Stomach smooth muscle (tissue), 2 donors: ENCODE measurements around the gene PLA2G4F.

ENCODE experiments used
- H3K27ac ChIP-seq: one replicate; pipeline ENCODE4 v1.7.0; 2013; ENCODE audit warnings: mild to moderate bottlenecking, low read length, inconsistent platforms
- H3K27me3 ChIP-seq, 2 donors: one replicate each; pipeline ENCODE4 v1.7.0; 2013; ENCODE audit warnings: low read length in 2 of 2; ENCODE audit not compliant: insufficient read depth in 2 of 2, control insufficient read depth in 1 of 2
- H3K36me3 ChIP-seq, 2 donors: one replicate each; pipeline ENCODE4 v1.7.0; 2013; ENCODE audit warnings: low read length in 2 of 2; ENCODE audit not compliant: control insufficient read depth in 2 of 2, insufficient read depth in 2 of 2
- H3K4me1 ChIP-seq: one replicate; pipeline ENCODE4 v1.7.0; 2013; ENCODE audit warnings: low read length; ENCODE audit not compliant: control insufficient read depth, insufficient read depth
- H3K4me3 ChIP-seq, 2 donors: one replicate each; pipeline ENCODE4 v1.7.0; 2013; ENCODE audit warnings: low read length in 2 of 2
- H3K9ac ChIP-seq, 2 donors: one replicate each; pipeline ENCODE4 v1.7.0; 2013; ENCODE audit warnings: low read length in 2 of 2, mild to moderate bottlenecking in 1 of 2
- H3K9me3 ChIP-seq, 2 donors: one replicate each; pipeline ENCODE4 v1.7.0; 2013; ENCODE audit warnings: low read length in 2 of 2; ENCODE audit not compliant: control insufficient read depth in 2 of 2
- donor health status: healthy.
- donor health status: Pancreatic carcinoma.

Gene PLA2G4F

GRCh38 chr15:42108806-42109205, 47.6 kb downstream of the PLA2G4F start:
- Histone ChIP-seq H3K27ac (no peak overlapping the region), H3K9me3 (no peaks in the 10 kb centered on the region), H3K4me3 (no peak overlapping the region), H3K27me3 (peaks cover 0 to 2% of the 10 kb centered on the region in 2 donors), H3K4me1 (no peaks in the 10 kb centered on the region), H3K9ac (no peak overlapping the region), H3K36me3 (no peaks in the 10 kb centered on the region)

- Histone ChIP-seq H3K9ac (no peak overlapping the region), H3K4me3 (no peak overlapping the region), H3K9me3 (no peaks in the 10 kb centered on the region), H3K4me1 (no peaks in the 10 kb centered on the region), H3K27ac (no peak overlapping the region), H3K27me3 (peaks cover 0 to 2% of the 10 kb centered on the region in 2 donors), H3K36me3 (no peaks in the 10 kb centered on the region)
These were observed 48.2 kb downstream of the PLA2G4F start for GRCh38 chr15:42108189-42108588.

- no peak overlapping the region for H3K27ac ChIP-seq
- no peak overlapping the region for H3K4me3 ChIP-seq
- H3K27me3 ChIP-seq, result peaks cover 0 to 2% of the 10 kb centered on the region in 2 donors
- H3K4me1 ChIP-seq, result no peaks in the 10 kb centered on the region
- no peaks in the 10 kb centered on the region for H3K36me3 ChIP-seq
- no peaks in the 10 kb centered on the region for H3K9me3 ChIP-seq
- H3K9ac ChIP-seq, result no peak overlapping the region
These were observed 49.0 kb downstream of the PLA2G4F start for GRCh38 chr15:42107473-42107872.

GRCh38 chr15:42106288-42106687, 50.1 kb downstream of the PLA2G4F start:
- H3K9me3 ChIP-seq, result no peaks in the 10 kb centered on the region
- H3K9ac ChIP-seq, result no peak overlapping the region
- no peak overlapping the region for H3K4me3 ChIP-seq
- H3K36me3 ChIP-seq, result no peaks in the 10 kb centered on the region
- peaks cover 0 to 2% of the 10 kb centered on the region in 2 donors for H3K27me3 ChIP-seq
- no peak overlapping the region for H3K27ac ChIP-seq
- no peaks in the 10 kb centered on the region for H3K4me1 ChIP-seq

DNA sequence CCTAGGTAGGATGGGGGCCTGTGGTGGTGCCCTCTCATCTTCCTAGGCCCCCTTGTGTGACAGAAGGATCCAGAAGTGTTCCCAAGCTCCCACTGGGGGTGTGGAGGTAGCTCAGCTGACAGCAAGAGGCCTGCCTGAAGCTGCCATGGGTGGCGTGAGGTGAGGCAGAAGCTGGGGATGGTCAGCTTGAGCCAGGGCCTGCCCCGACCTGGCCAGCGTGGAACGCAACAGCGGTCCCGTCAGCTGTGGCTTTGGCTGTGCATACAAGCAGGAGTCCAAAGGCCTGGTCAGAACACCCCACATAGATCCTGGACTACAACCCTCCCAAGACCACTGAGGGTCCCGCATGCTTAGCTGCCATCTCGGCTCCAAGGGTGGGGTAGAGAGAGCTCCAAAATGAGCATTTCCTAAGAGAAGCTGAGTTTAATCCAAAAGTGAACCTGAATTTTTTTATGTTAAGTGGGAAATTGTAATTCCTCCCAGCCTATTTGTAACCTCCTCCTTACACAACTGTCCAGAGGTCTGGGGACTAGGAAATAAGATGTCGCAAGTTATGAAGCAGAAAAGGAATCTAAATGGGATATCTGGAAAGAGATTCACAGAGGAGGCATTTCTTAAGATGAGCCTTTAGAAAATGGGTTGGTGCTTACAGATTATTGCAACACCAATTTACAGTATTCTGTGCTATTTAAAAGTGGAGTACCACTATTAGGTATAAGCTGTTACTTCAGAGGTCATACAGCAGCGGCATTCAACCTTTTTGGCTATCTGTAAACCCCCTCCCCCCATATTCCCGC, 52.1 kb downstream of the PLA2G4F start:
- Histone ChIP-seq H3K27ac (no peak overlapping the region), H3K4me3 (no peak overlapping the region), H3K9ac (no peak overlapping the region), H3K9me3 (no peaks in the 10 kb centered on the region), H3K36me3 (no peaks in the 10 kb centered on the region), H3K27me3 (peaks cover 0 to 2% of the 10 kb centered on the region in 2 donors), H3K4me1 (no peaks in the 10 kb centered on the region)

DNA sequence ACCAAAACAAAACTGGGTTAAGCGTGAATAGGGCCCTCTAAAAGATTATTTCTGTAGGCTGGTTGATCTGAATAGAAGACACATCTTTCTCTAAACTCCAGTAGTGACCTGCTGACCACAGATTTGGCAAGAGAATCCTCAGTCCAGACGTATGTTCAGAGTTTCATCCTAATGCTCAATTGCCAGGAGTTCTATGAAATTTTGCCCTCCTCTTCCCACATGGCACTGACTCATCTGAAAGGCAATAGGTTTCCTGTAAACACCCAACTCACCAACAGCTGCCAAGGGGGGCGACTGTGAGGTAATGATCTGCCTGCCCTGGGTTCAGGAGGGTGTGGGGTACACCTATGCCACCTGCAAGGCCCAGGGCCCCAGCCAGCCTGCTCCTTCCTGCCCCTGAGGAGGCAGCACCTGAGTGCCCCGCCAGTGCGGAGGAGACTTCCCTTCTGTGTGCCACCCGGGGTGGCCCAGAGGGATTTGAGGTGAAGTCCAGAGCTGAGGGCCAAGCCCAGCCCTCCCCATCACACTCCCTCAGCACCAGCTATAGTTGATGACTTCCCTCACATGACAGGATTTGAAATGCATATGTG, 53.7 kb downstream of the PLA2G4F start:
- no peak overlapping the region for H3K4me3 ChIP-seq
- no peaks in the 10 kb centered on the region for H3K36me3 ChIP-seq
- H3K9me3 ChIP-seq, result peaks cover 0 to 5% of the 10 kb centered on the region in 2 donors
- H3K4me1 ChIP-seq, result no peaks in the 10 kb centered on the region
- H3K9ac ChIP-seq, result no peak overlapping the region
- H3K27ac ChIP-seq, result no peak overlapping the region
- H3K27me3 ChIP-seq, result peaks cover 0 to 2% of the 10 kb centered on the region in 2 donors

DNA sequence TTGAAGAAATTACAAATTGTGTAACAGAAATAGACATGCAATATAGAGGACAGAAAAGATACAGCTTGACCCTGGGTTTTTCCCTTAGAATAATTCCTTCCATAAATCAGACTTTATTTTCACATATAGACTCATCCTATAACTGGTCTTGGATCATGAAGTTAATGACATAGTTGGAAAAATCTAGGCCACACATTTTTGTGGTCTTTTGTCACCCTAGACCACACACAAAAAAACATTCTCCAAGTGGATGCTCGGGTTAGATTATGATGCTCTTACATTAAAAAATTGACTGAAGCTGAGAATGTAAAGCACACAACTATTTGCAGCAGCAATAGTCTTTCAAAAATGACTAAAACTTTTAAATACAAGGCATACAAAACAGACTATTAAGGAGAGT, 54.6 kb downstream of the PLA2G4F start:
- H3K9me3 ChIP-seq, result peaks cover 0 to 5% of the 10 kb centered on the region in 2 donors
- H3K36me3 ChIP-seq, result no peaks in the 10 kb centered on the region
- no peak overlapping the region for H3K9ac ChIP-seq
- no peak overlapping the region for H3K4me3 ChIP-seq
- H3K27me3 ChIP-seq, result no peaks in the 10 kb centered on the region
- H3K27ac ChIP-seq, result no peak overlapping the region
- no peaks in the 10 kb centered on the region for H3K4me1 ChIP-seq

- H3K4me3 ChIP-seq, result no peak overlapping the region
- H3K27me3 ChIP-seq, result no peaks in the 10 kb centered on the region
- peaks cover 0 to 5% of the 10 kb centered on the region in 2 donors for H3K9me3 ChIP-seq
- H3K4me1 ChIP-seq, result no peaks in the 10 kb centered on the region
- no peak overlapping the region for H3K9ac ChIP-seq
- H3K36me3 ChIP-seq, result no peaks in the 10 kb centered on the region
- H3K27ac ChIP-seq, result no peak overlapping the region
These were observed 56.2 kb downstream of the PLA2G4F start for GRCh38 chr15:42100021-42100800.

DNA sequence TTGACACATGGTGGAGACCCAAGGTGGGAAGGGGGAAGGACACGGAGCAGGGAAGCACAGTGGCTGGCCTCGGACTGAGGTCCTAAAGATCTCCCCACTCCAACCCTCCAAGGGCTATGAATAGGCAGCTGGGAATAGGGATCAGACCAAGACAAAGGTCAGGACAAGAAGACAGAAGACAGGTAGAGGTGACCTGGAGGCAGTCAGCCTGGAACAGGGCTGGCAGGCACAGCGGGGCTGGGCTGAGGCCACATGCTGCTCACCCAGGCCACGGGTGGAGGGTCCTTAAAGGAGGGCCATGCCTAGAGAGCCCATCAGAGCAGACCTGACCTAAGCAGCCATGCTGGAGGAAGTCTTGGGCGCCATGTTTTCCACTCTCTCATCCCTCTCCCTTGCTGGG, 59.4 kb downstream of the PLA2G4F start:
- H3K9me3 ChIP-seq, result peaks cover 0 to 5% of the 10 kb centered on the region in 2 donors
- H3K36me3 ChIP-seq, result no peaks in the 10 kb centered on the region
- peaks cover 0 to 2% of the 10 kb centered on the region in 2 donors for H3K27me3 ChIP-seq
- no peak overlapping the region for H3K4me3 ChIP-seq
- no peak overlapping the region for H3K27ac ChIP-seq
- H3K9ac ChIP-seq, result no peak overlapping the region
- no peaks in the 10 kb centered on the region for H3K4me1 ChIP-seq

- peaks cover 0 to 2% of the 10 kb centered on the region in 2 donors for H3K27me3 ChIP-seq
- H3K27ac ChIP-seq, result no peak within 1 kb of the TSS
- H3K4me3 ChIP-seq, result no peak within 1 kb of the TSS
- H3K9ac ChIP-seq, result no peak within 1 kb of the TSS
- H3K4me1 ChIP-seq, result no peaks in the 10 kb centered on the region
- H3K36me3 ChIP-seq, result no peaks in the 10 kb centered on the region
- peaks cover 0 to 5% of the 10 kb centered on the region in 2 donors for H3K9me3 ChIP-seq
These were observed 61.9 kb downstream of the PLA2G4F start, which contains the start of gene PLA2G4D for GRCh38 chr15:42094512-42094963. PLA2G4D (minus strand) TSS chr15:42094562; CDS start chr15:42094459, 103 bp downstream.
